ENCODE results near the gene TMEM131L. TPM values are rescaled to one million over a fixed set of nuclear protein-coding genes. Genes with fewer than 3 reads are reported as not detected.

The TMEM131L gene
- total RNA-seq, 1 donor from 2014 or later = 28.1 TPM

DNA sequence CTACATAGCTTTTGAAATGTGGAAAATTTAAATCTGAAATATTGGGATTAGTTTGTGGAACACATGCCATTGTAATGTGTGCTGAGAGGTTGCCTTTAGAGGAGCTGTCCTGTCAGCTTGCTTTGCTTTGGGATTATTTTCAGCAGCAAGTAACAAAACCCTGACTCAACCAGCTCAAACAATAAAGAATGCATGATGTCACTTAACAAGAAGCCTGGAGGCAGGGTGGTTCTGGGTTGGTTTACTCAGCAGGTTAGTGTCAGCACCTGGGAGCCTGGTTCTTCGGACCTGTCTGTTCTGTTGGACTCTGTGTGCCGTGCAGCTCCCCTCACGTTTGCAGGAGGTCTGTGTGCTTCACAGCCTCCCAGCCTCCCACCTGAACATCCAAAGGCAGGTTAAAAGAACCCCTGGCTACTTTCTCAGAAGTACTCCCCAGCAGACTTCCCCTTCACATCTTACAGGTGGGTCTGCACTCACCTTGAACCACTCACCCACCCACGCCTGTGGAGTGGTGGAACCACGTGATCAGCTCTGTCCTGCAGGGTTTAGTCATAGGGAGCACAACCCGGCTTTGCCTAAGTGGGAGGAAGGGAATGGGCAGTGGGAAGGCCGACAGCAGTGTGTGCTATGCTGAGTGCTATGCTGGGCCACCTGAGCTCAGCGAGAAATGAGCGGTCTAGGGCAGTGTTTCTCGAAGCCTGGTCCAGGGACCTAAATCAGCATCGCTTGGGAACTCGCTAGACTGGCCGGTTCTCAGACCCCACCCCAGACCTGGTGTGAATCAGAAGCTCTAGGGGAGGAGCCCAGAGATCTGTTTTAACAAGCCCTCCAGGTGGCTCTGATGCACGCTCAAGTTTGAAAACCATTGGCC lies 20.4 kb downstream of the TMEM131L start:
- Mint-ChIP-seq H3K4me1 (ENCODE audit: low read depth) (peaks cover 62% of the 10 kb centered on the region), H3K9me3 (no peaks in the 10 kb centered on the region), H3K4me3 (ENCODE audit: low read depth) (peak overlapping the region; percentile 64), H3K27ac (peak overlapping the region; percentile 90), H3K36me3 (ENCODE audit: low read depth) (peaks cover 22% of the 10 kb centered on the region), H3K27me3 (ENCODE audit: low read depth) (no peaks in the 10 kb centered on the region)
- intact Hi-C loops (cut with micrococcal nuclease) = loop anchor here (5.0 kb wide), 1 partner anchor 166 kb away; no protein-coding TSS in a partner anchor
- DNase-seq (ENCODE audit: low spot score) = no peak

DNA sequence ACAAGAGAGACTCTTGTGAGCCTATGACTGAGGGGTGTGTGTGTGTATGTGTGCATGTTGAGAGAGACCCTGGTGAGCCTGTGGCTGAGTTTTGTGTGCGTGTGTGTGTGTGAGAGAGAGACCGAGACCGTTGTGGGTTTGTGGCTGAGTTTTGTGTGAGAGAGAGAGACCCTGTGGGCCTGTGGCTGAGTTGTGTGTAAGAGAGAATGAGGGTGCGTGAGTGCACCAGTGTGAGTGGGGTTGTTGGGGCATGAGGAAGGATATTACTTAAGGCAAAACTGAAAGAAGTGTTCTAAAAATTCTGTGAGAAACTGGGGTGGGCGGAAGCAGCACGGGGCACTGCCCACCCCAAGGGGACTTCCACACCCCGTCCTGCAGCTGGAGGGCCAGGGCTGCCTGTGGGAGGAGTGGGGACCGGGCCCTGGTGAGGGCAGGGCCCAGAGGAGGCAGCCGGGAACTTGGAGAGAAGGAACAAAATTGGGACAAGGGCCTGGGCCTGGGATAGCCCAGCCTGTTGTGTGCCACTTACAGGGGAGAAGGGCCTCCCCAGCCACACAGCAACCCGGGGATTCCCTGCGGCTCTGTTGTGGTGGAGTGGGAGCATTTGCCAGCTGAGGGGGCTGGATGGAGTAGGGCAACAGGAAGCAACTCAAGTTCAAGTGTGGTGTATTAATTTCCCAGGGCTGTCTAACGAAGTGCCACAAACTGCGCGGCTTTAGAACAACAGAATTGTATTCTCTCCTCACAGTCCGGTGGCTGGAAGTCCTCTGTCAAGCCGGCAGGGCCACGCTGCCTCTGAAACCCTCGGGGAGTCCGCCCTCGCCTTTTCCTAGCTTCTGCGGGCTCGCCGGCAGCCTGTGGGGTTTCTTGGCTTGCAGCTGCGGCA lies 22.1 kb downstream of the TMEM131L start:
- peak; percentile 61 for DNase-seq (ENCODE audit: low spot score)
- H3K27me3 Mint-ChIP-seq (ENCODE audit: low read depth) = no peaks in the 10 kb centered on the region
- intact Hi-C loops (cut with micrococcal nuclease) = loop anchor here (1.0 to 5.0 kb wide), 9 partner anchors 9 to 164 kb away; partner anchors contain the start of gene MND1
- peak overlapping the region; percentile 90 for H3K27ac Mint-ChIP-seq
- H3K9me3 Mint-ChIP-seq = no peaks in the 10 kb centered on the region
- H3K4me1 Mint-ChIP-seq (ENCODE audit: low read depth) = peaks cover 63% of the 10 kb centered on the region
- peaks cover 22% of the 10 kb centered on the region for H3K36me3 Mint-ChIP-seq (ENCODE audit: low read depth)
- peak overlapping the region; percentile 64 for H3K4me3 Mint-ChIP-seq (ENCODE audit: low read depth)

DNA sequence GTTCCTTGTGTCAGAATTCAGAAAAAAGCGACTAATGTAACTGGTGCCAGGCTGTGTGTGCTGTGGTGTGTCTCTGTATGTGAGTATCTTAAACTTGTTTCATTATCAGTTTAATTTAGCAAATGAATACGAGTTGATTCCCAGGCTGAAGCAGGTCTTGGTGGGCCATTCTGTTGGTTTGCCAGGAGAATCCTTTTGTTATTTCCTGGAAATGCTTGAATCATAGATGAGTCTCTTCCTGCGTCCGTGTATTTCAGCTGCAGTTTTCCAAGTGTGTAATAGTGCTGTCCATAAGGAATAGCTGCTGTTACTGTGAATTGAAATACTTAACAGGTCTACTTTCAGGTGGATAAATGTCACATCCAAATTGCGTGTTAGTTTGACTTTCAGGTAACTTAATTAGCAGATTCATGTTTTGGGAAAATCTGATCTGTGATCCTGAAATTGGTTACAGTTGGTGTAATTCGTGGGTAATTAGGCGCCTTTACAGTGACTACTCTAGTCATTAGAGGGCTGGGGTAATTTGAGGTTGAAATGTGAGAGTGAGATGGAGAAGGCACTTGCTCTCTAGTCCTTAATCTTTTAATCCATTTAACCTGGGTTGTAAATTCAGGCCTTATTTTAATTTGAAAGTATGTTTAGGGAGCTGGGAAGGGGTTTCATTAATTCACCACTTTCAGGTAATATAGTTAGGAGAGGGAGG lies 23.8 kb downstream of the TMEM131L start:
- DNase-seq (ENCODE audit: low spot score) = no peak
- intact Hi-C loops (cut with micrococcal nuclease) = loop anchor here (2.0 to 5.0 kb wide), 2 partner anchors 145 to 162 kb away; partner anchors contain the start of gene MND1
- peaks cover 67% of the 10 kb centered on the region for H3K4me1 Mint-ChIP-seq (ENCODE audit: low read depth)

DNA sequence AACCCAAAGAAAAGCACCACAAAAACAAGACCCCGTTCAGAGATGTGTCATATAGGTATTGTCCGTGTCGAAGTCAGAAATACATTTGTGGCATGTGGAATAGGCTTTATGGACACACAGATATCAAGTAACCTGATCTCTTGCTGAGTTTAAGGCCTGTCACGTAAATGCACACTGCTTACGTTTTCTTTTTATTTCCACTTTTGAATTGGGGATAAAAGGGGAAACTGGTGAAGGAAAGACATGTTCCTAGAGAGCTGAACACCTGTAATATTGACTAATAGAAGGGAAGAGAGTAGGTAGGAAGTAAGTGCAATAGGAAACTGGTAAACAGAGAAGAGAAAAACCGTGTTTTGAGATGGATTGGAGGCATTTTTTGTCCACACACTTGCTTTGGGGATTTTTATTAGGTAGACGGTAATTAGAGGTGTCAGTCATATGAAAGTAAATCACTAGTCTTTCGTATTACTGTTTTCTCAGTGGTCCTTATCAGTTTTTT lies 24.9 kb downstream of the TMEM131L start:
- Mint-ChIP-seq H3K4me1 (ENCODE audit: low read depth) (peaks cover 71% of the 10 kb centered on the region), H3K27me3 (ENCODE audit: low read depth) (no peaks in the 10 kb centered on the region), H3K9me3 (no peaks in the 10 kb centered on the region), H3K4me3 (ENCODE audit: low read depth) (peak overlapping the region; percentile 32), H3K27ac (peak overlapping the region; percentile 14), H3K36me3 (ENCODE audit: low read depth) (peaks cover 29% of the 10 kb centered on the region)
- intact Hi-C loops (cut with micrococcal nuclease) = no loop called here
- DNase-seq (ENCODE audit: low spot score) = no peak

More for the DNA sequence above, 23.8 kb downstream of the TMEM131L start:
- Mint-ChIP-seq H3K27me3 (ENCODE audit: low read depth) (no peaks in the 10 kb centered on the region), H3K4me3 (ENCODE audit: low read depth) (peak overlapping the region; percentile 64), H3K9me3 (no peaks in the 10 kb centered on the region), H3K36me3 (ENCODE audit: low read depth) (peaks cover 26% of the 10 kb centered on the region), H3K27ac (peak overlapping the region; percentile 90)

DNA sequence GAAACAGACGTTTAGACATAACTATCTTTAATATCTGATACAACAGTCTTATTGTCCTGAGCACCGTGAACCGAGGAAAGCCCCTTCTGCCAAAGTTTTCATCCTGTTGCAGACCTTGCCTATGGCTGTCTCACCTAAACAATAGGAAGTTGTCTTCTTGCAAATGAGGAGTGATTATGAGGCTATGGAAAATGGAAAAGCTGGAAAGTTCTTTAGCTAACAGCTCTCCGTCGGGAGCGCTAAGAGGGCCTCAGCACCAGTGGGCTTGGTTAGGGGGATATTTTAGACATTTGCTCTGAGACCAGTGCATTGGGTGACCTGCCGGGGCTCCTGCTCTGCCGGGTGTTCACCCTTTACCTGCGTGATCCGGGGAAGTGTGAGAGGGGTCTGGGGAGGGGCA lies 28.4 kb downstream of the TMEM131L start:
- peaks cover 74% of the 10 kb centered on the region for H3K4me1 Mint-ChIP-seq (ENCODE audit: low read depth)
- H3K27me3 Mint-ChIP-seq (ENCODE audit: low read depth) = no peaks in the 10 kb centered on the region
- DNase-seq (ENCODE audit: low spot score) = no peak
- no peaks in the 10 kb centered on the region for H3K9me3 Mint-ChIP-seq
- H3K27ac Mint-ChIP-seq = peak overlapping the region; percentile 55
- no peak overlapping the region for H3K4me3 Mint-ChIP-seq (ENCODE audit: low read depth)
- intact Hi-C loops (cut with micrococcal nuclease) = no loop called here
- H3K36me3 Mint-ChIP-seq (ENCODE audit: low read depth) = peaks cover 31% of the 10 kb centered on the region

DNA sequence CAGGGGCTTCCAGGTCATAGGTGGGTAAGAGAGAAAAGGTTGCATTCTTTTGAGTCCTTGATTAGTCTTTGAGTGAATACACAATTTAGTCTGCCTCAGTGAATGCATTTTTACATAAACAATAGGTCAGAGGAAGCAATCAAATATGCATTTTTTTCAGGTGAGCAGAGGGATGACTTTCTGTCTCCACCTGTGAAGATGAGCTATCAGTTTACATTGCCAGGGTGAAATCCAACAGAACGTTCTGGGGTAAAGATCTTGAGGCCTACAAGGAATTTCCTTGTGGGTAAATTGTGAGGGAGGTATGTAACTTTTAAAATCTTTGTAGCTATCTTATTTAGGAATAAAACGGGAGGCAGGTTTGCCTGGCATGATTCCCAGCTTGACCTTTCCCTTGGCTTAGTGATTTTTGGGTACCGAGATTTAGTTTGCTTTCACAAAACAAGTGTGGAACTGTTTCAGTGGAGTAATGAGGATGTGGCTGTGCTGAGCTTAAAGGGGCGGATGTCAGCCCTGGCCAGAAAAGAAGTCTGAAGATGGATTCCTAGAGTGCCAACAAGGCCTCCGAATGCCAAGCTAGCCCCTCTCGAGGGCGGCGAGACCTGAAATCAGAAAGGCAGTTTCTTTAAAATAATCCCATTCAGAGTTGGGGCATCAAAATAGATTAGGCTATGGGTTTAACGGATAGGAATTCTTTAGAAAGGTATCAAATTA lies 29.5 kb downstream of the TMEM131L start:
- DNase-seq (ENCODE audit: low spot score) = no peak
- H3K4me3 Mint-ChIP-seq (ENCODE audit: low read depth) = peak overlapping the region; percentile 1

GRCh38 chr4:153497091-153497531 lies 31.0 kb downstream of the TMEM131L start:
- H3K27me3 Mint-ChIP-seq (ENCODE audit: low read depth) = no peaks in the 10 kb centered on the region
- H3K27ac Mint-ChIP-seq = peak overlapping the region; percentile 89
- H3K9me3 Mint-ChIP-seq = no peaks in the 10 kb centered on the region
- intact Hi-C loops (cut with micrococcal nuclease) = loop anchor here (1.0 to 2.0 kb wide), 6 partner anchors 9 to 64 kb away; no protein-coding TSS in a partner anchor
- peak; percentile 46 for DNase-seq (ENCODE audit: low spot score)
- H3K4me3 Mint-ChIP-seq (ENCODE audit: low read depth) = peak overlapping the region; percentile 70
- H3K36me3 Mint-ChIP-seq (ENCODE audit: low read depth) = peaks cover 34% of the 10 kb centered on the region
- H3K4me1 Mint-ChIP-seq (ENCODE audit: low read depth) = peaks cover 73% of the 10 kb centered on the region

More for the DNA sequence above, 29.5 kb downstream of the TMEM131L start:
- Mint-ChIP-seq H3K36me3 (ENCODE audit: low read depth) (peaks cover 34% of the 10 kb centered on the region), H3K27me3 (ENCODE audit: low read depth) (no peaks in the 10 kb centered on the region), H3K4me1 (ENCODE audit: low read depth) (peaks cover 74% of the 10 kb centered on the region), H3K27ac (peak overlapping the region; percentile 64), H3K9me3 (no peaks in the 10 kb centered on the region)
- intact Hi-C loops (cut with micrococcal nuclease) = loop anchor here (2.0 kb wide), 1 partner anchor 53 kb away; no protein-coding TSS in a partner anchor

- H3K4me1 Mint-ChIP-seq (ENCODE audit: low read depth) = peaks cover 80% of the 10 kb centered on the region
- peak overlapping the region; percentile 89 for H3K27ac Mint-ChIP-seq
- intact Hi-C loops (cut with micrococcal nuclease) = loop anchor here (1.0 to 2.0 kb wide), 6 partner anchors 10 to 65 kb away; no protein-coding TSS in a partner anchor
- DNase-seq (ENCODE audit: low spot score) = no peak
- H3K9me3 Mint-ChIP-seq = no peaks in the 10 kb centered on the region
- H3K27me3 Mint-ChIP-seq (ENCODE audit: low read depth) = no peaks in the 10 kb centered on the region
- peaks cover 33% of the 10 kb centered on the region for H3K36me3 Mint-ChIP-seq (ENCODE audit: low read depth)
- H3K4me3 Mint-ChIP-seq (ENCODE audit: low read depth) = peak overlapping the region; percentile 70
These were observed 32.1 kb downstream of the TMEM131L start for GRCh38 chr4:153497988-153498967.

DNA sequence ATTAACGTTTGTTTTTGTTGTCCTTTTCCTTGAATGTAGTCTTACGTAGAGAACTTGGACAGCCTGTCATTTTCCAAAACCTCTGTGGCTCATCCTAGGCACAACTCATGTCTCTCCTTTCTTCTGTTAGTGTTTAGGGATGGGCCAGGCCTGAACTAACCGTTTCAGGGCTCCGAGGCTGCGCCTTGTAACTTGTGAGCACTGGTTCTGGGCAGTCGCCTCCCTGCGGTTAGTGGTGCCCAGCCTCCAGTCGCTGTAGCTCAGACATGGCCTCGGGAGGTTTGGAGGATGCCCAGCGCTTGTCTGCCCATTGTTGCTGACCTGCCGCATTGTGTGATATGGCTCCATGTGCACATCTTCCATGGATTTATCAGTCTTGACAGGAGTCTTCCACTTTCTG lies 32.8 kb downstream of the TMEM131L start:
- H3K27me3 Mint-ChIP-seq (ENCODE audit: low read depth) = no peaks in the 10 kb centered on the region
- H3K4me3 Mint-ChIP-seq (ENCODE audit: low read depth) = peak overlapping the region; percentile 51
- peak overlapping the region; percentile 89 for H3K27ac Mint-ChIP-seq
- H3K4me1 Mint-ChIP-seq (ENCODE audit: low read depth) = peaks cover 76% of the 10 kb centered on the region
- intact Hi-C loops (cut with micrococcal nuclease) = no loop called here
- peaks cover 36% of the 10 kb centered on the region for H3K36me3 Mint-ChIP-seq (ENCODE audit: low read depth)
- DNase-seq (ENCODE audit: low spot score) = no peak
- no peaks in the 10 kb centered on the region for H3K9me3 Mint-ChIP-seq

GRCh38 chr4:153501578-153501977 lies 35.4 kb downstream of the TMEM131L start:
- Mint-ChIP-seq H3K9me3 (no peaks in the 10 kb centered on the region), H3K4me3 (ENCODE audit: low read depth) (no peak overlapping the region), H3K27me3 (ENCODE audit: low read depth) (no peaks in the 10 kb centered on the region), H3K27ac (no peak overlapping the region), H3K4me1 (ENCODE audit: low read depth) (peaks cover 62% of the 10 kb centered on the region), H3K36me3 (ENCODE audit: low read depth) (peaks cover 40% of the 10 kb centered on the region)
- DNase-seq (ENCODE audit: low spot score) = no peak
- intact Hi-C loops (cut with micrococcal nuclease) = no loop called here
